Gastroesophageal sphincter (tissue), 4 donors: ENCODE data around the gene BMI1. TPM values are rescaled to one million over a fixed set of nuclear protein-coding genes. Genes with fewer than 3 reads are reported as not detected.

Experiments used
- ATAC-seq: fragments of 150-250 bp; one replicate; pipeline ENCODE4 v1.9.1; 2016; ENCODE audit warnings: mild to moderate bottlenecking, moderate library complexity
- H3K27ac ChIP-seq, 4 donors: fragments of 200-600 bp; sonication (generic) in 3 of 4; 1 replicate in 3 of 4; 2 replicates in 1 of 4; pipeline ENCODE4 v1.5.1; 2016 to 2019
- H3K27me3 ChIP-seq: fragments of 200-600 bp; sonication (generic); one replicate; pipeline ENCODE4 v1.5.1; 2019
- H3K36me3 ChIP-seq, 2 donors: fragments of 200-600 bp; sonication (generic); one replicate each; pipeline ENCODE4 v1.5.1; 2019; ENCODE audit warnings: control low read depth in 1 of 2
- H3K4me1 ChIP-seq, 3 donors: fragments of 200-600 bp; sonication (generic); 1 replicate in 2 of 3; 2 replicates in 1 of 3; pipeline ENCODE4 v1.5.1; 2016 to 2019; ENCODE audit warnings: control low read depth in 2 of 3
- H3K4me3 ChIP-seq, 2 donors: fragments of 200-600 bp; sonication (generic); one replicate each; pipeline ENCODE4 v1.5.1; 2019; ENCODE audit warnings: mild to moderate bottlenecking in 1 of 2, moderate library complexity in 1 of 2
- H3K9me3 ChIP-seq, 3 donors: fragments of 200-600 bp; sonication (generic); one replicate each; pipeline ENCODE4 v1.5.1; 2017 to 2019; ENCODE audit warnings: control low read depth in 2 of 3
- EP300 ChIP-seq: sonication (generic); formaldehyde crosslinking; IDR thresholded peaks from one replicate; pipeline ENCODE4 v1.6.1; 2017; ENCODE audit warnings: antibody characterized with exemption, mild to moderate bottlenecking
- POLR2A ChIP-seq, 2 donors: fragments of 450-650 bp; IDR thresholded peaks; one replicate each; pipeline ENCODE4 v1.6.1; 2017; ENCODE audit warnings: antibody characterized with exemption in 2 of 2, mild to moderate bottlenecking in 2 of 2, moderate library complexity in 1 of 2
- POLR2AphosphoS5 ChIP-seq: sonication (generic); formaldehyde crosslinking; IDR thresholded peaks from one replicate; pipeline ENCODE4 v1.6.1; 2017; ENCODE audit warnings: antibody characterized with exemption
- WGBS, 2 donors: methylation state at CpG; one replicate each; pipeline ENCODE4 v1.1.5; 2018; ENCODE audit warnings: low coverage in 1 of 2; 5-methylcytosine and 5-hydroxymethylcytosine counted together
- total RNA-seq, 4 donors: library from RNA; depleted of rRNA; stranded (reverse); fragments of >200 nt; gene quantifications; one replicate each; pipeline ENCODE4 v1.1.0, GENCODE V29; 2016
- TF ChIP-seq, protein P1 (sequence below), 4 experiments: fragments of 200-600 bp in 2 of 4; fragments of 450-650 bp in 2 of 4; sonication (generic) in 1 of 4; IDR thresholded peaks; one replicate each; pipeline ENCODE4 v1.5.1; 2017 to 2019; ENCODE audit warnings: antibody characterized with exemption in 4 of 4, mild to moderate bottlenecking in 2 of 4, moderate library complexity in 2 of 4

The BMI1 gene
- total RNA-seq, 4 donors from 2014 or later = 70.5 to 108 (median 94.3) TPM

DNA sequence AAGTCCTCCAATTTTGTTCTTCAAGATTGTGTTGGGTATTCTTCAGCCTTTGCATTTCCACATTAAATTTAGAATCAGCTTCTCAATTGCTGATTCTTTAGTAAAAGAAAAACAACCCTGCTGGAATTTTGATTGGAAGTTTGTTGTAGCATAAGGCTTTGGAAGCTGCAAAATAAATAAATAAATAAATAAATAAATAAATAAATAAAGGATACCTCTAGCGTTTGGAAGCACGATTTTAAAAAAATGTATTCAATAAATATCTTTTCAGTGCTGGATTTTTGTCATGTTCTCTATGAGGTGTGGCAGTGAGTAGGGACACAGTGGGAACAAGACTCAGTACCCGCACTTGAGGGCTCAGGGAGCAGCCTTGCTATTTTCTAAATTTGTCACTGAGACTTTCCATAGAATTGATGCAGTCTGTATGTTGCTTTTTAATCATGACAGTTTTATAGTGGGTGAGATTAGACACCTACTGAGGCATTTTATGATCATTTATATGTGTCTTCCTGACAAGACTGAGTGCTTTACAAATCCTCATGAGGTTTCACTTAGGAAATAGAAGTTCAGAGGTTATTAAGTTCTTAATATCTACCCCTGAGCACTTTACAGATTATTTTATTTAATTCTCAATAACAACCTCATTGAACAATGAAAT, 27.0 kb upstream of the BMI1 start:
- Histone ChIP-seq H3K36me3 (no peaks in the 10 kb centered on the region), H3K4me1 (no peaks in the 10 kb centered on the region), H3K9me3 (no peaks in the 10 kb centered on the region), H3K4me3 (no peak overlapping the region), H3K27me3 (peaks cover 4% of the 10 kb centered on the region), H3K27ac (no peak overlapping the region)
- no peak for ATAC-seq
- WGBS, 2 donors = 71 to 90% methylated on average over 3 of the region's 3 CpGs
- TF ChIP-seq POLR2A (IDR thresholded peaks at IDR 0.05) (no peak), POLR2AphosphoS5 (no peak), EP300 (no peak)
- TF ChIP-seq, protein P1, sequence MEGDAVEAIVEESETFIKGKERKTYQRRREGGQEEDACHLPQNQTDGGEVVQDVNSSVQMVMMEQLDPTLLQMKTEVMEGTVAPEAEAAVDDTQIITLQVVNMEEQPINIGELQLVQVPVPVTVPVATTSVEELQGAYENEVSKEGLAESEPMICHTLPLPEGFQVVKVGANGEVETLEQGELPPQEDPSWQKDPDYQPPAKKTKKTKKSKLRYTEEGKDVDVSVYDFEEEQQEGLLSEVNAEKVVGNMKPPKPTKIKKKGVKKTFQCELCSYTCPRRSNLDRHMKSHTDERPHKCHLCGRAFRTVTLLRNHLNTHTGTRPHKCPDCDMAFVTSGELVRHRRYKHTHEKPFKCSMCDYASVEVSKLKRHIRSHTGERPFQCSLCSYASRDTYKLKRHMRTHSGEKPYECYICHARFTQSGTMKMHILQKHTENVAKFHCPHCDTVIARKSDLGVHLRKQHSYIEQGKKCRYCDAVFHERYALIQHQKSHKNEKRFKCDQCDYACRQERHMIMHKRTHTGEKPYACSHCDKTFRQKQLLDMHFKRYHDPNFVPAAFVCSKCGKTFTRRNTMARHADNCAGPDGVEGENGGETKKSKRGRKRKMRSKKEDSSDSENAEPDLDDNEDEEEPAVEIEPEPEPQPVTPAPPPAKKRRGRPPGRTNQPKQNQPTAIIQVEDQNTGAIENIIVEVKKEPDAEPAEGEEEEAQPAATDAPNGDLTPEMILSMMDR (IDR thresholded peaks at IDR 0.05) = no peak

DNA sequence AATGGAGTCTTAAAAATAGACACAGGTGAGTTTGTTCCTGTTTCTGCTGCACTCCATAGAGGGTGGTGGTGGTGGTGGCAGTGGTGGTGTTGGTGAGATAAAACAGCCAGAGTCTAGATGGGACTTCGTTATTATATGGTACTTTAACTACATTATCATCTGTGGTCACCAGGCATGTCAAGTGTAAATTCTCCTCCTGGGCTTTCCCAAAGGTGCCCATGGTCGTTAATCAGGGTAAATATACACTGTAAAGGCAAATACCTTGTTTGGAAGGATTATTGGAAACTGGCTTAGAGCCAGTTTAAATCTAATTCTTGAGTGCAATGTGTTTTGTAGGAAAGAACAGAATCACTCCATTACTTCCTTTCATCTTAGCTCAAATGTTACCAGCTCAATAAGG, 26.2 kb upstream of the BMI1 start:
- Histone ChIP-seq H3K4me1 (no peaks in the 10 kb centered on the region), H3K27me3 (peaks cover 4% of the 10 kb centered on the region), H3K9me3 (no peaks in the 10 kb centered on the region), H3K27ac (no peak overlapping the region), H3K36me3 (no peaks in the 10 kb centered on the region), H3K4me3 (no peak overlapping the region)
- ATAC-seq = no peak
- no peak for TF ChIP-seq POLR2AphosphoS5
- TF ChIP-seq, protein P1 (IDR thresholded peaks at IDR 0.05) = no peak
- no peak for TF ChIP-seq POLR2A (IDR thresholded peaks at IDR 0.05)
- TF ChIP-seq EP300 = no peak
- 40 to 42% methylated on average over 2 of the region's 2 CpGs for WGBS, 2 donors

DNA sequence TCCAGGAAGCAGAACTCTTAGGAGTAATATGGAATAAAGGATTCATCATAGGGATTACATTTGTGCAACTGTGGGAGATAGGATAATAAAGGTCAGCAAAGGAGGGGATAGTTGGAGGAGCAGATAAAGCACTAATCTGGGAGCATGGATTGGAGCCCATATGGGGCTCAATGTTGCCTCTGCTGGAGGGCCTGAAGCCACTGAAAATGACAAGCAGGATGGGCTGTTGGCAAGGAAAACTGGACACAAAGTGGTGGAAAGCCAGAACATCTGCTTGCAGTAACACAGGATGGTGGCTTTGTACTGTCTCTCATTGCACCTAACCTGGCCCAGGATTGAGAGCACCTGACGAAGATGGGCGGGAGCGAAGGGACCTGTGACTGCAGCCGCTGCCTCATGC, 19.7 kb upstream of the BMI1 start:
- Histone ChIP-seq H3K4me3 (no peak overlapping the region), H3K36me3 (no peaks in the 10 kb centered on the region), H3K4me1 (no peaks in the 10 kb centered on the region), H3K9me3 (no peaks in the 10 kb centered on the region), H3K27me3 (peaks cover 4% of the 10 kb centered on the region), H3K27ac (no peak overlapping the region)
- WGBS, 2 donors = 100% methylated on average over 3 of the region's 4 CpGs; no CpG with 5 or more reads in 1 of the 2 donors
- no peak for TF ChIP-seq EP300
- no peak for TF ChIP-seq POLR2AphosphoS5
- TF ChIP-seq, protein P1 (IDR thresholded peaks at IDR 0.05) = no peak
- no peak for TF ChIP-seq POLR2A (IDR thresholded peaks at IDR 0.05)
- ATAC-seq = no peak

DNA sequence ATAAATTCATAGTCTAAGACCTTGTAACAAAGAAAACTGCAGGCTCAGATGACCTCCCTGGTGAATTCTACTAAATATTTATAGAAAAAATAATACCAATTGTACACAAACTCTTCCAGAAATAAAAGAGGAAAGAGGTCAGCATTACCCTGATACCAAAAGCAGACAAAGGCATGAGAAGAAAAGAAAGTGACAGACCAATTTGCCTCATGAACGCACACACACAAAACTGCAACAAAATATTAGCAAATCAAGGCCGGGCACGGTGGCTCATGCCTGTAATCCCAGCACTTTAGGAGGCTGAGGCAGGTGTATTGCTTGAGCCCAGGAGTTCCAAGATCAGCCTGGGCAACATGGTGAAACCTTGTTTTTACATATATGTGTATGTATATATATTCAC, 17.4 kb upstream of the BMI1 start:
- WGBS, 2 donors = 71 to 100% methylated on average over 1 to 2 of the region's 3 CpGs
- Histone ChIP-seq H3K4me3 (no peak overlapping the region), H3K36me3 (no peaks in the 10 kb centered on the region), H3K27ac (no peak overlapping the region), H3K27me3 (no peaks in the 10 kb centered on the region), H3K9me3 (no peaks in the 10 kb centered on the region), H3K4me1 (no peaks in the 10 kb centered on the region)
- no peak for ATAC-seq
- no peak for TF ChIP-seq EP300
- TF ChIP-seq, protein P1 (IDR thresholded peaks at IDR 0.05) = no peak
- no peak for TF ChIP-seq POLR2A (IDR thresholded peaks at IDR 0.05)
- no peak for TF ChIP-seq POLR2AphosphoS5

DNA sequence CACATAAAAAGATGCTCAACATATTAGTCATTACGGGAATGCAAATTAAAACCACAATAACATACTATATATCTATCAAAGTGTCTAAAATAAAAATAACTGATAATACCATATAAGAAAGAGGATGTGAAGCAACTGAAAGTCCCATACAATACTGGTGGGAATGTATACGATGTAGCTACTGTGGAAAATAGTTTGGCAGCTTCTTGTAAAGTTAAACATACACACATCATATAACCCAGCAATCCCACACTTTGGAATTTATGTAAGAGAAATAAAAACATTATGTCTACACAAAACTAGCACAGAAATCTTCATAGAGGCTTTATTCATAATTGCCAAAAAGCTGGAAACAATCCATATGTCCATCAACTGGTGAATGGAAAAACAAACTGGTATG, 15.2 kb upstream of the BMI1 start:
- WGBS, 2 donors = 80 to 83% methylated on average over 2 of the region's 2 CpGs
- TF ChIP-seq, protein P1 (IDR thresholded peaks at IDR 0.05) = no peak
- TF ChIP-seq POLR2A (IDR thresholded peaks at IDR 0.05) = no peak
- TF ChIP-seq EP300 = no peak
- no peak for TF ChIP-seq POLR2AphosphoS5
- H3K4me1 ChIP-seq = no peaks in the 10 kb centered on the region
- no peak for ATAC-seq
- no peaks in the 10 kb centered on the region for H3K9me3 ChIP-seq
- no peak overlapping the region for H3K27ac ChIP-seq
- no peaks in the 10 kb centered on the region for H3K36me3 ChIP-seq
- H3K4me3 ChIP-seq = no peak overlapping the region
- no peaks in the 10 kb centered on the region for H3K27me3 ChIP-seq
